HepG2 (cell line): ENCODE measurements around the gene PPIC. TPM values are rescaled to one million over a fixed set of nuclear protein-coding genes. Genes with fewer than 3 reads are reported as not detected.

Source experiments
- ATAC-seq: fragments of 200-7000 bp; cut with Tn5 transposase; 3 replicates; pipeline ENCODE4 v1.9.1; 2020; ENCODE audit warnings: mild to moderate bottlenecking, moderate library complexity
- BruUV-seq: library from RNA; stranded (reverse); fragments of 400-500 nt; replicated peaks from 2 replicates; lab custom pipeline; 2021; lab: Mats Ljungman, UMichigan
- CTCF ChIA-PET: fragments of 300-600 bp; formaldehyde crosslinking; extraction: SDS; loops from one replicate; lab custom pipeline; 2021; ENCODE audit warnings: low total read pairs, inconsistent platforms, low intra/inter-chr PET ratio; lab: Yijun Ruan, JAX
- POLR2A ChIA-PET: fragments of 350-600 bp; sonication (Branson Sonifier 250); formaldehyde crosslinking; loops from one replicate; lab custom pipeline; 2020; ENCODE audit warnings: antibody characterized with exemption, inconsistent platforms; lab: Yijun Ruan, JAX
- DNase-seq: peaks from one replicate; pipeline ENCODE4 v3.0.0-alpha.2; 2015; ENCODE audit warnings: low spot score
- FAIRE-seq: peaks from 3 replicates; lab custom pipeline; 2011; peaks lifted over from hg19 to GRCh38; lab: Jason Lieb, UNC
- H2AFZ ChIP-seq: one replicate; pipeline ENCODE4 v1.6.1; 2011; ENCODE audit warnings: low read length, inconsistent platforms
- H3K27ac ChIP-seq: fragments of 300-600 bp; 3 replicates; pipeline ENCODE4 v1.8.0; 2011; ENCODE audit warnings: mixed run types, mild to moderate bottlenecking, mixed read lengths, low read length, inconsistent platforms; ENCODE audit not compliant: insufficient read depth; ENCODE audit errors: extremely low read length
- H3K27me3 ChIP-seq, 2 experiments: fragments of 200-600 bp in 1 of 2; 2 replicates in 1 of 2; 3 replicates in 1 of 2; pipeline versions ENCODE4 v1.6.0 to v1.8.0; 2011; ENCODE audit warnings: low read length in 2 of 2, mild to moderate bottlenecking in 2 of 2, moderate library complexity in 2 of 2, inconsistent platforms in 1 of 2; ENCODE audit not compliant: insufficient read depth in 2 of 2, control insufficient read depth in 1 of 2
- H3K36me3 ChIP-seq, 2 experiments: fragments of 200-600 bp in 1 of 2; replicated peaks in 1 of 2; 2 replicates in 1 of 2; 3 replicates in 1 of 2; pipeline versions ENCODE4 v1.5.1 to v1.8.0; 2011; ENCODE audit warnings: low read length in 2 of 2, inconsistent platforms in 1 of 2; ENCODE audit not compliant: insufficient read depth in 2 of 2, control insufficient read depth in 1 of 2
- H3K4me1 ChIP-seq: 2 replicates; pipeline ENCODE4 v1.5.1; 2012; ENCODE audit warnings: low read length, inconsistent platforms; ENCODE audit not compliant: insufficient read depth
- H3K4me2 ChIP-seq: 2 replicates; pipeline ENCODE4 v1.6.0; 2011; ENCODE audit warnings: low read depth, low read length, inconsistent platforms
- H3K4me3 ChIP-seq, 3 experiments: fragments of 200-600 bp in 1 of 3; sonication (generic), shearing (Covaris generic) in 1 of 3; replicated peaks in 1 of 3; 2 replicates each; pipeline ENCODE4 v1.5.1; 2011 to 2016; ENCODE audit warnings: low read length in 3 of 3, inconsistent platforms in 2 of 3, low read depth in 2 of 3, mild to moderate bottlenecking in 2 of 3, control low read depth in 1 of 3, mixed read lengths in 1 of 3; ENCODE audit not compliant: insufficient read depth in 1 of 3
- H3K79me2 ChIP-seq: one replicate; pipeline ENCODE4 v1.6.1; 2011; ENCODE audit warnings: low read length, inconsistent platforms; ENCODE audit not compliant: insufficient read depth
- H3K9ac ChIP-seq: 2 replicates; pipeline ENCODE4 v1.6.0; 2011; ENCODE audit warnings: mild to moderate bottlenecking, low read depth, low read length, inconsistent platforms; ENCODE audit not compliant: insufficient read depth
- H3K9me3 ChIP-seq: 2 replicates; pipeline ENCODE4 v1.5.1; 2012; ENCODE audit warnings: mild to moderate bottlenecking, low read length
- H4K20me1 ChIP-seq: 2 replicates; pipeline ENCODE4 v1.6.0; 2011; ENCODE audit warnings: inconsistent platforms, mild to moderate bottlenecking, low read length, moderate library complexity; ENCODE audit not compliant: insufficient read depth
- ATRX ChIP-seq: sonication (generic); formaldehyde crosslinking; IDR thresholded peaks from 2 replicates; pipeline ENCODE4 v1.4.0; 2020; ENCODE audit warnings: missing genetic modification reagents, borderline replicate concordance
- KAT7 ChIP-seq: IDR thresholded peaks from 2 replicates; pipeline ENCODE4 v1.6.1; 2018; ENCODE audit warnings: borderline replicate concordance, missing compliant biosample characterization
- PHB2 ChIP-seq: fragments of 450-650 bp; IDR thresholded peaks from 2 replicates; pipeline ENCODE4 v1.6.1; 2018; ENCODE audit not compliant: partially characterized antibody
- SALL1 ChIP-seq: sonication (generic); formaldehyde crosslinking; IDR thresholded peaks from 2 replicates; pipeline ENCODE4 v1.8.0; 2022; ENCODE audit warnings: mild to moderate bottlenecking, missing genetic modification reagents
- SOX6 ChIP-seq, 2 experiments: fragments of 450-650 bp in 1 of 2; sonication (generic) in 1 of 2; formaldehyde crosslinking in 1 of 2; IDR thresholded peaks; 2 replicates each; pipeline versions ENCODE4 v1.4.0 to v1.6.1; 2017 to 2020; ENCODE audit warnings: antibody characterized with exemption in 1 of 2, mild to moderate bottlenecking in 1 of 2, missing genetic modification reagents in 1 of 2
- TCF7 ChIP-seq: sonication (generic); IDR thresholded peaks from 2 replicates; pipeline ENCODE4 v1.6.1; 2016; ENCODE audit warnings: antibody characterized with exemption, low read depth
- ZNF232 ChIP-seq: sonication (generic); formaldehyde crosslinking; IDR thresholded peaks from 2 replicates; pipeline ENCODE4 v1.4.0; 2020; ENCODE audit warnings: missing genetic modification reagents, borderline replicate concordance
- ZNF546 ChIP-seq: sonication (generic); formaldehyde crosslinking; conservative IDR thresholded peaks from 2 replicates; pipeline ENCODE4 v1.8.1; 2023; ENCODE audit warnings: mild to moderate bottlenecking, missing genetic modification reagents
- ZNF552 ChIP-seq: sonication (generic); formaldehyde crosslinking; IDR thresholded peaks from 2 replicates; pipeline ENCODE4 v1.9.0; 2022; ENCODE audit warnings: missing genetic modification reagents, mild to moderate bottlenecking, borderline replicate concordance
- ZNF607 ChIP-seq: sonication (generic); formaldehyde crosslinking; IDR thresholded peaks from 2 replicates; pipeline ENCODE4 v1.5.1; 2020; ENCODE audit warnings: missing genetic modification reagents, mild to moderate bottlenecking, borderline replicate concordance
- ZNF792 ChIP-seq: IDR thresholded peaks from 2 replicates; pipeline ENCODE4 v1.6.1; 2016
- WGBS: methylation state at CpG from one replicate; pipeline ENCODE4 v1.1.6; 2017; ENCODE audit warnings: low lambda C conversion rate; 5-methylcytosine and 5-hydroxymethylcytosine counted together
- in situ Hi-C: cut with HindIII; loops from 2 replicates; pipeline ENCODE4 v1.10.0; 2017; ENCODE audit warnings: low pct_unique_long_range_greater_than_20kb; ENCODE audit not compliant: extremely low pct_ligation_motif_present
- intact Hi-C: fragments of 100-400 bp; cut with micrococcal nuclease; formaldehyde crosslinking; loops from one replicate; pipeline ENCODE4 v1.10.0; 2022; ENCODE audit not compliant: unreplicated experiment
- polyA plus RNA-seq, 8 experiments: library from polyadenylated mRNA; depleted of rRNA in 3 of 8; stranded (reverse) in 7 of 8; unstranded in 1 of 8; fragments of >200 nt; fragmentation: Illumina TruSeq in 4 of 8; extraction: Trizol in 4 of 8; gene quantifications; 2 replicates each; pipeline versions ENCODE4 v1.2.1 to v1.2.3, GENCODE V29; 2011 to 2016; ENCODE audit warnings: low read depth in 4 of 8, missing spikeins in 1 of 8, mixed read lengths in 1 of 8; ENCODE audit not compliant: insufficient read depth in 1 of 8
- total RNA-seq, 5 experiments: library from RNA; depleted of rRNA; stranded (reverse); fragments of >200 nt; fragmentation: Illumina TruSeq; extraction: Trizol; gene quantifications; 2 replicates each; pipeline ENCODE4 v1.2.3, GENCODE V29; 2016; ENCODE audit warnings: low read depth in 1 of 5
- TF ChIP-seq, protein P1 (sequence below): IDR thresholded peaks from 2 replicates; pipeline ENCODE4 v1.6.1; 2016; ENCODE audit warnings: low read depth
- TF ChIP-seq, protein P2 (sequence below): IDR thresholded peaks from 2 replicates; pipeline ENCODE4 v1.6.1; 2016; ENCODE audit warnings: mild to moderate bottlenecking, missing biosample characterization, missing genetic modification reagents
- TF ChIP-seq, protein P3 (sequence below): sonication (generic); formaldehyde crosslinking; IDR thresholded peaks from 2 replicates; pipeline ENCODE4 v1.5.1; 2020; ENCODE audit warnings: mild to moderate bottlenecking, missing genetic modification reagents, moderate library complexity

Gene PPIC
- total and polyA plus RNA-seq, 2 of the 13 experiments (the other 11 are each of a cell fraction or from before 2014, with no cell fraction given): 6.2 to 17.2 TPM

DNA sequence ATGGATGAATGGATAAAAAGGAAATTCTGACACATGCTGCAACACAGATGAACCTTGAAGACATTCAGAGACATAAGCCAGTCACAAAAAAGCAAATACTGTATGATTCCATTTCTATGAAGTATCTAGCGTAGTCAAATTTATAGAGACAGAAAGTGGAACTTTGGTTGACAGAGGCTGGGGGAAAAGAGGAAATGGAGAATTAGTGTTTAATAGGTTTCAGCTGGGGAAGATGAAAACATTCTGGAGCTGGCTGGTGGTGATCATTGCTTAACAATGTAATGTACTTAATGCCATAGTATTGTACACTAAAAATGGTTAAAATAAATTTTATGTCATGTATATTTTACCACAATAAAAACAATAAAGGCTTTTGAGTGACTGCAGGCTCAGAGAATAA lies 24.2 kb downstream of the PPIC start:
- no peak for ATAC-seq
- BruUV-seq: no TSS peak
- 97% methylated on average over 1 of the region's 1 CpG for WGBS

DNA sequence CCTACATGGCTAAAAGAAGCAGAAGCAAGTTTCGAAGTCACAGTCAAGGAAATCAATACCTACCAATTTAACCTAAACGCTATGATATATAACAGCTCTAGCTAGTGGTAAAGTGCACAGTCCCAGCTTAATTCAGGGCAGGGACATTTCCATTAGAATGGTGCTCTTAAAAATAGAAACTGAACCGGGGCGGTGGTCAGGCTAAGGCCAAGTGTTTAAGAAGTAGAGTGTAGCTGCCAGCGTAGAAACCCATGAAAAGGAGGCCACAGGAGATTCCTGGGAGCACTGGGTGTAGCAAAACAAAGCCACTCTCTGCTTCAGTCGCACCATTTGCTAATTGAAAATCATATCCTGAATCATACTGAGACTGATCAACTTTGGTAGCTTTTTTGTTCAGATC lies 28.8 kb downstream of the PPIC start:
- no peaks in the 10 kb centered on the region for H3K79me2 ChIP-seq
- in situ Hi-C loops (no loop called here), intact Hi-C loops (no loop called here)
- no peak overlapping the region for H3K27ac ChIP-seq
- no peak overlapping the region for H3K4me2 ChIP-seq
- no peaks in the 10 kb centered on the region for H3K9me3 ChIP-seq
- no peak overlapping the region for H2AFZ ChIP-seq
- H3K36me3 ChIP-seq: peaks cover 0 to 2% of the 10 kb centered on the region in 2 experiments; a peak in 3 of 5 replicates
- H3K27me3 ChIP-seq: no peaks in the 10 kb centered on the region
- no peaks in the 10 kb centered on the region for H4K20me1 ChIP-seq
- DNase-seq (no peak), ATAC-seq (no peak), FAIRE-seq (no peak)
- CTCF ChIA-PET: no interaction called here
- H3K9ac ChIP-seq: no peak overlapping the region
- POLR2A ChIA-PET: no interaction called here
- no TSS peak for BruUV-seq
- no peaks in the 10 kb centered on the region for H3K4me1 ChIP-seq
- H3K4me3 ChIP-seq: no peak overlapping the region
- 97% methylated on average over 6 of the region's 6 CpGs for WGBS
- TF ChIP-seq, protein P1, sequence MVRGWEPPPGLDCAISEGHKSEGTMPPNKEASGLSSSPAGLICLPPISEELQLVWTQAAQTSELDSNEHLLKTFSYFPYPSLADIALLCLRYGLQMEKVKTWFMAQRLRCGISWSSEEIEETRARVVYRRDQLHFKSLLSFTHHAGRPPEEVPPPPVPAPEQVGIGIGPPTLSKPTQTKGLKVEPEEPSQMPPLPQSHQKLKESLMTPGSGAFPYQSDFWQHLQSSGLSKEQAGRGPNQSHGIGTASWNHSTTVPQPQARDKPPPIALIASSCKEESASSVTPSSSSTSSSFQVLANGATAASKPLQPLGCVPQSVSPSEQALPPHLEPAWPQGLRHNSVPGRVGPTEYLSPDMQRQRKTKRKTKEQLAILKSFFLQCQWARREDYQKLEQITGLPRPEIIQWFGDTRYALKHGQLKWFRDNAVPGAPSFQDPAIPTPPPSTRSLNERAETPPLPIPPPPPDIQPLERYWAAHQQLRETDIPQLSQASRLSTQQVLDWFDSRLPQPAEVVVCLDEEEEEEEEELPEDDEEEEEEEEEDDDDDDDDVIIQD (CRISPR knock-in tag): no peak
- TF ChIP-seq ZNF552 (CRISPR knock-in tag) (no peak), SOX6 (IDR thresholded peaks at IDR 0.05) (no peak), SOX6 (CRISPR knock-in tag; IDR thresholded peaks at IDR 0.05) (no peak), KAT7 (no peak), TCF7 (no peak), PHB2 (no peak), ZNF546 (CRISPR knock-in tag) (no peak)
- TF ChIP-seq, protein P2, sequence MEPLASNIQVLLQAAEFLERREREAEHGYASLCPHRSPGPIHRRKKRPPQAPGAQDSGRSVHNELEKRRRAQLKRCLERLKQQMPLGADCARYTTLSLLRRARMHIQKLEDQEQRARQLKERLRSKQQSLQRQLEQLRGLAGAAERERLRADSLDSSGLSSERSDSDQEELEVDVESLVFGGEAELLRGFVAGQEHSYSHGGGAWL (CRISPR knock-in tag): no peak

More for the DNA sequence above, 24.2 kb downstream of the PPIC start:
- Histone ChIP-seq H3K27ac (no peak overlapping the region), H3K36me3 (no peaks in the 10 kb centered on the region; a peak in 1 of 5 replicates), H3K27me3 (no peaks in the 10 kb centered on the region; a peak in 1 of 5 replicates), H3K4me1 (peaks cover 12% of the 10 kb centered on the region), H3K9ac (no peak overlapping the region), H3K4me2 (no peak overlapping the region), H2AFZ (no peak overlapping the region), H4K20me1 (no peaks in the 10 kb centered on the region), H3K4me3 (no peak overlapping the region), H3K9me3 (no peaks in the 10 kb centered on the region), H3K79me2 (no peaks in the 10 kb centered on the region)
- no peak for TF ChIP-seq ZNF792 (CRISPR knock-in tag)
- TF ChIP-seq ZNF607 (CRISPR knock-in tag): no peak
- no peak for TF ChIP-seq SALL1
- TF ChIP-seq, protein P3, sequence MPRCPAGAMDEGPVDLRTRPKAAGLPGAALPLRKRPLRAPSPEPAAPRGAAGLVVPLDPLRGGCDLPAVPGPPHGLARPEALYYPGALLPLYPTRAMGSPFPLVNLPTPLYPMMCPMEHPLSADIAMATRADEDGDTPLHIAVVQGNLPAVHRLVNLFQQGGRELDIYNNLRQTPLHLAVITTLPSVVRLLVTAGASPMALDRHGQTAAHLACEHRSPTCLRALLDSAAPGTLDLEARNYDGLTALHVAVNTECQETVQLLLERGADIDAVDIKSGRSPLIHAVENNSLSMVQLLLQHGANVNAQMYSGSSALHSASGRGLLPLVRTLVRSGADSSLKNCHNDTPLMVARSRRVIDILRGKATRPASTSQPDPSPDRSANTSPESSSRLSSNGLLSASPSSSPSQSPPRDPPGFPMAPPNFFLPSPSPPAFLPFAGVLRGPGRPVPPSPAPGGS (CRISPR knock-in tag): no peak
- TF ChIP-seq ZNF232 (CRISPR knock-in tag): no peak
- TF ChIP-seq, protein P1 (CRISPR knock-in tag): no peak
- no peak for TF ChIP-seq ATRX
- in situ Hi-C loops: no loop called here
- intact Hi-C loops: no loop called here
- FAIRE-seq (no peak), DNase-seq (no peak)
- POLR2A ChIA-PET: no interaction called here
- CTCF ChIA-PET: no interaction called here
